ENCODE results near the gene HTR3C. TPM values are rescaled to one million over a fixed set of nuclear protein-coding genes. Genes with fewer than 3 reads are reported as not detected.
A peak's percentile ranks its signal among the peaks of the same experiment; 100 is the strongest.
"Not testable (repeated sequence)": the region's sequence is repeated elsewhere in the genome, so short reads cannot be mapped to it uniquely, and the experiment has no call there.

HTR3C gene
- total RNA-seq, 1 experiment from 2014 or later, result not detected

DNA sequence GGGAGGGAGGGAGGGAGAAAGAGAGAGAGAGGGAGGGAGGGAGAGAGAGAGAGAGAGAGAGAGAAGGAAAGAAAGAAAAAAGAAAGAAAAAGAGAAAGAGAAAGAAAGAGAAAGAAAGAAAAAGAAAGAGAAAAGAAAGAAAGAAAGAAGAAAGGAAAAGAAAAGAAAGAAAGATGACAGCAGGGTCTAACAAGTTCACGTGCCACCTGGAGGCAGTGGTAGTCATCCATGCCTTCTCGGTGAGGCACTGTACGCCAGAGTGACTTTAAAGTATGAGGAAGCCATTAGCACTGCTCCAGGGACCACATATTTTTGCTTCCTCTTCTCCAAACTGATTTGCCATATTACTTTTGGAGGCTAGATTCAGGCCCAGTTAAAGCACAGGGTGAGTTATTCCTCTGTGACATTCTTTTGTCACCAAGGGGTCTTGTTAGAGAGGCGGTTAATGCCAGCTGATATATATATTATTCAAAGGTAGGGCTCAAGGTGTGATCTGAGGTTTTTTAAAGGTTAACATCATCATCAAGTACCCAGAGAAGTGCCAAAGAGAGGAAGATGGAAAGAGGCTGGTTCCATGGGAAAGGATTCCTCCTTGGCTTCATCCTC is 21.6 kb upstream of the HTR3C start, which contains the start of gene HTR3D:
HTR3D (plus strand) TSS at position 556 of the 606 bp plus-strand sequence; CDS start at position 556, 0 bp downstream.
- no peak for DNase-seq (ENCODE audit: unreplicated experiment)
- no TSS peak for BruUV-seq (replicated peaks)
- Mint-ChIP-seq H3K27ac (ENCODE audit: low read depth, unreplicated experiment) (no peak within 1 kb of the TSS), H3K36me3 (ENCODE audit: insufficient read depth, unreplicated experiment) (no peaks in the 10 kb centered on the region), H3K4me1 (ENCODE audit: insufficient read depth, unreplicated experiment) (no peaks in the 10 kb centered on the region), H3K9me3 (ENCODE audit: unreplicated experiment) (no peaks in the 10 kb centered on the region), H3K4me3 (ENCODE audit: unreplicated experiment) (no peak within 1 kb of the TSS), H3K27me3 (ENCODE audit: insufficient read depth, unreplicated experiment) (peaks cover 34% of the 10 kb centered on the region)
- ChIA-PET CTCF (no interaction called here), POLR2A (no interaction called here)
- TF ChIP-seq, protein P1, sequence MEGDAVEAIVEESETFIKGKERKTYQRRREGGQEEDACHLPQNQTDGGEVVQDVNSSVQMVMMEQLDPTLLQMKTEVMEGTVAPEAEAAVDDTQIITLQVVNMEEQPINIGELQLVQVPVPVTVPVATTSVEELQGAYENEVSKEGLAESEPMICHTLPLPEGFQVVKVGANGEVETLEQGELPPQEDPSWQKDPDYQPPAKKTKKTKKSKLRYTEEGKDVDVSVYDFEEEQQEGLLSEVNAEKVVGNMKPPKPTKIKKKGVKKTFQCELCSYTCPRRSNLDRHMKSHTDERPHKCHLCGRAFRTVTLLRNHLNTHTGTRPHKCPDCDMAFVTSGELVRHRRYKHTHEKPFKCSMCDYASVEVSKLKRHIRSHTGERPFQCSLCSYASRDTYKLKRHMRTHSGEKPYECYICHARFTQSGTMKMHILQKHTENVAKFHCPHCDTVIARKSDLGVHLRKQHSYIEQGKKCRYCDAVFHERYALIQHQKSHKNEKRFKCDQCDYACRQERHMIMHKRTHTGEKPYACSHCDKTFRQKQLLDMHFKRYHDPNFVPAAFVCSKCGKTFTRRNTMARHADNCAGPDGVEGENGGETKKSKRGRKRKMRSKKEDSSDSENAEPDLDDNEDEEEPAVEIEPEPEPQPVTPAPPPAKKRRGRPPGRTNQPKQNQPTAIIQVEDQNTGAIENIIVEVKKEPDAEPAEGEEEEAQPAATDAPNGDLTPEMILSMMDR (IDR thresholded peaks at IDR 0.05; ENCODE audit: unreplicated experiment), result no peak
- intact Hi-C loops (cut with micrococcal nuclease), result loop anchor here (10.0 kb wide), 1 partner anchor 104 kb away; the partner anchor contains the start of gene EIF2B5

DNA sequence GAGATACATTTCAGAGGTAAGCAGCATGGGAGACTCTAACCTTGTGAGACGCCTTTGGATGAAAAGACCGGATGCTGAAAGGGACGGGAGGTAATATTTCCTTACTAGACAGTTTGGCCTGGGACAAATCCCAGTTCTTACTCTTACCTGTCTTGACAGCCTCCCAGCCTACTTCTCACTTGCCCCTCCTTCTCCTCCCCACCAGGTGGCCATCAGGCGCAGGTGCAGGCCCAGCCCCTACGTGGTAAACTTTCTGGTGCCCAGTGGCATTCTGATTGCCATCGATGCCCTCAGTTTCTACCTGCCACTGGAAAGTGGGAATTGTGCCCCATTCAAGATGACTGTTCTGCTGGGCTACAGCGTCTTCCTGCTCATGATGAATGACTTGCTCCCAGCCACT is 15.0 kb upstream of the HTR3C start:
- intact Hi-C loops (cut with micrococcal nuclease), result loop anchor here (10.0 kb wide), 1 partner anchor 97 kb away; the partner anchor contains the start of gene EIF2B5
- no peaks in the 10 kb centered on the region for H3K36me3 Mint-ChIP-seq (ENCODE audit: insufficient read depth, unreplicated experiment)
- ChIA-PET CTCF (no interaction called here), POLR2A (no interaction called here)
- TF ChIP-seq, protein P1 (IDR thresholded peaks at IDR 0.05; ENCODE audit: unreplicated experiment), result no peak
- H3K27me3 Mint-ChIP-seq (ENCODE audit: insufficient read depth, unreplicated experiment), result peaks cover 16% of the 10 kb centered on the region
- H3K4me3 Mint-ChIP-seq (ENCODE audit: unreplicated experiment), result no peak overlapping the region
- no peak overlapping the region for H3K27ac Mint-ChIP-seq (ENCODE audit: low read depth, unreplicated experiment)
- no TSS peak for BruUV-seq (replicated peaks)
- H3K9me3 Mint-ChIP-seq (ENCODE audit: unreplicated experiment), result no peaks in the 10 kb centered on the region
- DNase-seq (ENCODE audit: unreplicated experiment), result no peak
- peaks cover 17% of the 10 kb centered on the region for H3K4me1 Mint-ChIP-seq (ENCODE audit: insufficient read depth, unreplicated experiment)

DNA sequence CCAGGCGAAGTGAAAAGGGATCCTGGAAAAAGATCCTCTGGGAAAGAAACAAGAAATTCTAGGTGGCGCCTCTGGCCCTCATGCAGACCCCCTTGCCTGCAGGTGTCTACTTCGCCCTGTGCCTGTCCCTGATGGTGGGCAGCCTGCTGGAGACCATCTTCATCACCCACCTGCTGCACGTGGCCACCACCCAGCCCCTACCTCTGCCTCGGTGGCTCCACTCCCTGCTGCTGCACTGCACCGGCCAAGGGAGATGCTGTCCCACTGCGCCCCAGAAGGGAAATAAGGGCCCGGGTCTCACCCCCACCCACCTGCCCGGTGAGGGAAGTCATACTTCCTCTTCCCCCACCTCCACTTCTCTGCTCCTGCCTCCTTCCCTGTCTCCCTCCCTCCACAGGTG is 14.5 kb upstream of the HTR3C start:
- H3K9me3 Mint-ChIP-seq (ENCODE audit: unreplicated experiment); CTCF ChIA-PET; DNase-seq (ENCODE audit: unreplicated experiment); H3K27ac Mint-ChIP-seq (ENCODE audit: low read depth, unreplicated experiment); POLR2A ChIA-PET; BruUV-seq (replicated peaks); H3K36me3 Mint-ChIP-seq (ENCODE audit: insufficient read depth, unreplicated experiment); H3K4me3 Mint-ChIP-seq (ENCODE audit: unreplicated experiment): not testable (repeated sequence)
- intact Hi-C loops (cut with micrococcal nuclease), result loop anchor here (10.0 kb wide), 1 partner anchor 96 kb away; the partner anchor contains the start of gene EIF2B5
- Mint-ChIP-seq H3K27me3 (ENCODE audit: insufficient read depth, unreplicated experiment) (peaks cover 11% of the 10 kb centered on the region), H3K4me1 (ENCODE audit: insufficient read depth, unreplicated experiment) (peaks cover 17% of the 10 kb centered on the region)

DNA sequence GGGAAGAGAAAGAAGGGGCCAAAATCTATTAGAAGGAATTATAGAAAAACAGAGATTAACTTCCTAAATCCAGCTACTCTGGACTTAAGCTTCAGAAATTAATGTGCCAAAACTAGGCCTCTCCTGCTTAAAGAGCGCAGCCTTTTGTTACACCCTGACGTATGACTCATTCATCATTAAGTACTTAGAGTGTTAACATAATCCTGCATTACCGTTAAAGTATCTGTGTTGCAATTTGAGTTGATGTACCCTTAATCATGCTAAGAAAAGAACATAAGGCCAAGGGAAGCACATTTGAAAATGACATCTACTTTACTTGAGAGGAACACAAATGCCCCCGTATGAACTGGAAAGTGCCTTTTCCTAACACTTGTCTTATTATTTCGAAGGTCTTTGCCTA is 13.4 kb upstream of the HTR3C start:
- Mint-ChIP-seq H3K9me3 (ENCODE audit: unreplicated experiment) (no peaks in the 10 kb centered on the region), H3K27me3 (ENCODE audit: insufficient read depth, unreplicated experiment) (peaks cover 4% of the 10 kb centered on the region), H3K4me3 (ENCODE audit: unreplicated experiment) (no peak overlapping the region), H3K36me3 (ENCODE audit: insufficient read depth, unreplicated experiment) (no peaks in the 10 kb centered on the region), H3K27ac (ENCODE audit: low read depth, unreplicated experiment) (peak overlapping the region; percentile 61), H3K4me1 (ENCODE audit: insufficient read depth, unreplicated experiment) (peaks cover 17% of the 10 kb centered on the region)
- ChIA-PET CTCF (interaction anchor here (0.7 to 1.3 kb wide), 2 partner anchors 24 to 248 kb away, joined by 3 to 5 read pairs; no protein-coding TSS in a partner anchor), POLR2A (interaction anchor here (1.0 to 1.5 kb wide), 3 partner anchors 10 to 95 kb away, joined by 4 to 10 read pairs (median 7); partner anchors contain the start of gene EIF2B5)
- no TSS peak for BruUV-seq (replicated peaks)
- DNase-seq (ENCODE audit: unreplicated experiment), result peak; percentile 55
- intact Hi-C loops (cut with micrococcal nuclease), result loop anchor here (10.0 kb wide), 1 partner anchor 95 kb away; the partner anchor contains the start of gene EIF2B5
- TF ChIP-seq, protein P1 (IDR thresholded peaks at IDR 0.05; ENCODE audit: unreplicated experiment), result no peak
